Effector memory CD4-positive, alpha-beta T cell (primary cell): ENCODE measurements around the gene AP2S1.
"Not testable (repeated sequence)": the region's sequence is repeated elsewhere in the genome, so short reads cannot be mapped to it uniquely, and the experiment has no call there.

ENCODE experiments used
- DNase-seq, 3 donors: peaks; one replicate each; pipeline ENCODE4 v3.0.0-alpha.2; 2020
- H3K27ac ChIP-seq: 2 replicates; pipeline ENCODE4 v1.7.0; 2013; ENCODE audit warnings: mild to moderate bottlenecking, low read length, moderate library complexity; ENCODE audit not compliant: insufficient read depth, poor library complexity, severe bottlenecking
- H3K27me3 ChIP-seq: replicated peaks from 2 replicates; pipeline ENCODE4 v1.7.0; 2013; ENCODE audit warnings: mild to moderate bottlenecking, low read length; ENCODE audit not compliant: insufficient read depth, control insufficient read depth, poor library complexity, severe bottlenecking
- H3K36me3 ChIP-seq: 2 replicates; pipeline ENCODE4 v1.7.0; 2013; ENCODE audit warnings: mild to moderate bottlenecking, low read length, moderate library complexity; ENCODE audit not compliant: control insufficient read depth, insufficient read depth
- H3K4me1 ChIP-seq: 2 replicates; pipeline ENCODE4 v1.7.0; 2013; ENCODE audit warnings: low read length, mild to moderate bottlenecking; ENCODE audit not compliant: control insufficient read depth, insufficient read depth, poor library complexity, severe bottlenecking
- H3K4me3 ChIP-seq: 2 replicates; pipeline ENCODE4 v1.7.0; 2013; ENCODE audit warnings: low read length, low read depth, mild to moderate bottlenecking; ENCODE audit not compliant: insufficient read depth, poor library complexity, severe bottlenecking
- H3K9me3 ChIP-seq: 2 replicates; pipeline ENCODE4 v1.7.0; 2013; ENCODE audit warnings: mild to moderate bottlenecking, low read length, moderate library complexity; ENCODE audit not compliant: control insufficient read depth

Gene AP2S1

DNA sequence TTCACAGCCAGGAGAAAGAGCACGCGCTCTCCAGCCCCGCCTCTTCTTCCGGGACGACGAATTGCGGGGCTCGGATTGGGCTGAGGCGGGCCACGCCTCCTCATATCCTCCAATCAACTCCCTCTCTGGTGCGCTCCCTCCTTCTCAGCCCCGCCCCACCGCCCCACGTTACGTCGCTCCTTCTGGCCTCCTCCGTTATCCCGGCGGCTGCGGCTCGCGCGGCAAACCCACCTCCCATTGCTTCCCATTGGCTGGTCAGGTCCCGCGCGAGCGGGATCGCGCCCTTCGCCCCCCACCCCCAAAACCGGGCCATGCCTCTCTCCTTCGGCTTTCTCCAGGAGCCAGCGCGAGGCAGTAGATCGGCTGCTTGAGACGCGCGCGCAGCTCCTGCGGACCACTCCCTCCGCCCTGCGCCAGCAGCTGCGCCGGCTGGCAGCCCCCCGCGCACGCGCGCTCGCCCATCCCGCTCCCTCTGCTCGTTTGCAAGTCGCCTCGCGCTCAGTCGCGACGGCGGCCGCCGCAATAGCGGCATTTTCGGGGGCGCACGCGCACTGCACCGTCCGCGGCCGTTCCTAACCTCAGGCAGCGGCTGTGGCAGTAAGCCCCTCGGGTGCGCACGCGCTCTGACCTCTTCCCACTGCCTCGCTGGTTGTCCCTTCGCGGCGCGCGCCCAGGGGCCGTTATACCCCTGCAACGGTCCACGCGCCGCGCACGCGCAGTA lies 9.6 kb upstream of the AP2S1 start:
- no peaks in the 10 kb centered on the region for H3K9me3 ChIP-seq
- H3K27ac ChIP-seq: peak overlapping the region; percentile 83
- H3K36me3 ChIP-seq: no peaks in the 10 kb centered on the region
- no peaks in the 10 kb centered on the region for H3K27me3 ChIP-seq
- peaks cover 41% of the 10 kb centered on the region for H3K4me1 ChIP-seq
- DNase-seq: peak; percentile 90 to 93 (median 92)
- H3K4me3 ChIP-seq: peak overlapping the region; percentile 95

DNA sequence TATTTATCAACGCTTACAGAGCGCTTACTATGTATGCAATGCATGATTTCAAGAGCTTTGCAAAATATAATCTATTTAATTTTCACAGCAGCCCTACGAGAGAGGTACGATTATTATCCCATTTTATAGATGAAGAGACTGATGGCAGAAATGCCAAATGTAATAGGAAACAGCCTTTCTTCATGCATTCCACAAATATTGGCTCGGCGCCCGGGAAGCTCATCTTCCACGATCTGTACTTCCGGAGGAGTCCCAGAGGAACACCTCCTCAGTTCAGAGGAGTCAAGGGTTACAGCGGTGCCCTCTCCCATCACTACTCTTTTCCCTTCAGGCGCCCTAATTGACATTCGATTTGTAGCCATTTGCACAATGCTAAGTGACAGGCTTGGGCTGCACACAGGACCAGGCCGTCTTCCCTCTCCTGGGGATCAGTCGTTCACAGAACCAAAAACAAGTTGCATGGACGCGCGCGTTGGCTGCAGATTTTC lies 9.0 kb upstream of the AP2S1 start:
- Histone ChIP-seq H3K4me3 (peak overlapping the region; percentile 95), H3K27ac (no peak overlapping the region), H3K27me3 (no peaks in the 10 kb centered on the region), H3K4me1 (peaks cover 41% of the 10 kb centered on the region), H3K9me3 (no peaks in the 10 kb centered on the region), H3K36me3 (no peaks in the 10 kb centered on the region)
- DNase-seq: no peak

DNA sequence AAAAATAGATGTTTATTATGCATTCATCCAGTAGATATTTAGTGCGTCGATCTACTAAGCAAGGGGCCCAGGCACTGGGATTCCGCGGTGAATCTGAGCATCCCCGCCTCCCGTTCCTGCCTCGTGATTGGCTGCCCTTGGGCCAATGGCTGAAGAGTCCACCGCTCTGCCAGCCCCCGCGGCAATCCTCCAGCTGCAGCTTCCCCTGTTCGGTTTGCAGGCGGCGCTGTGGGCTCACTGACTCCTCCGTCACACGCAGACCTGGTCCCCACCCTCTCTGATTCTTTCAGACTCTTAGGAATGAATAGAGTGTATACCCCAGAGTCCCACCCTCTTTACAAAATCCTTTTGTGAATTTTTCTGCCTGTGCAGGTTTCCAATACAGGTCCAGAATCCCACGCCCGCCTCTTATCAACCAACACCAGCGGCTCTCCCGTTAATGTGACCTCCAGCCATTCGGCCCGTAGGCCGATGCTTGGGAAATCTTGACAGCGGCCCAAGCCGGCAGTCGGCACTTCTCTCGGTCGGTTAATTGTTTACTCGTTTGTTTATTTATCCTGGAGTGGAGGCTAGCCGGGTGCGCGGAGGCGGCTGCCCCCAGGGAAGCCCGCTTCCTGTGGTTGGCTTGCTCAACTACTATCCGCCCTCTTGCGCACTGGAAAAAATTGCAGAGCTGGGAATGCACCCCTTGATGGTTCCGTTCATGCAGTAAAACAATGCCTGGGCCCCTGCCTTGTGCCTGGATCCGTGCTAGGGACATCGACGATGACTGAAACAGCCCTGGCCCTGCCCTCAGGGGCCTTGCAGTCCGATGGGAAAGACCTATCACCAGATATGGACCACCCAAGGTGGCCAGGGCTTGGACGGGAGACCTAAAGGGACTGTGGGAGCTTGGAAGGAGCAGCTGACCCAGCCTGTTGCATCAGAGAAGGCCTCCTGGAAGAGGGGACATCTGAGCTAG lies 5.7 kb upstream of the AP2S1 start:
- peak overlapping the region; percentile 31 for H3K4me3 ChIP-seq
- DNase-seq: peak; percentile 82 to 87 (median 86)
- no peak overlapping the region for H3K27ac ChIP-seq
- H3K36me3 ChIP-seq: no peaks in the 10 kb centered on the region
- H3K9me3 ChIP-seq: no peaks in the 10 kb centered on the region
- no peaks in the 10 kb centered on the region for H3K27me3 ChIP-seq
- peaks cover 16% of the 10 kb centered on the region for H3K4me1 ChIP-seq

DNA sequence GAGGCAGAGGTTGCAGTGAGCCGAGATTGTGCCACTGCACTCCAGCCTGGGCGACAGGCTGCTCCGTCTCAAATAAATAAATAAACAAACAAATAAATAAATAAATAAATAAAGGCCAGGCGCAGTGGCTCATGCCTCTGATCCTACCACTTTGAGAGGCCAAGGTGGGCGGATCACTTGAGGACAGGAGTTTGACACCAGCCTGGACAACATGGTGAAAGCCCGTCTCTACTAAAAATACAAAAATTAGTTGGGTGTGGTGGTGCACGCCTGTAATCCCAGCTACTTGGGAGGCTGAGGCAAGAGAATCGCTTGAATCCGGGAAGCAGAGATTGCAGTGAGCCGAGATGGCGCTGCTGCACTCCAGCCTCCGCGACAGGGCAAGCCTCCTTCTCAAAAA lies 4.1 kb upstream of the AP2S1 start:
- not testable (repeated sequence) for H3K9me3 ChIP-seq, H3K27me3 ChIP-seq, H3K36me3 ChIP-seq, DNase-seq, H3K27ac ChIP-seq, H3K4me3 ChIP-seq
- H3K4me1 ChIP-seq: peaks cover 19% of the 10 kb centered on the region

DNA sequence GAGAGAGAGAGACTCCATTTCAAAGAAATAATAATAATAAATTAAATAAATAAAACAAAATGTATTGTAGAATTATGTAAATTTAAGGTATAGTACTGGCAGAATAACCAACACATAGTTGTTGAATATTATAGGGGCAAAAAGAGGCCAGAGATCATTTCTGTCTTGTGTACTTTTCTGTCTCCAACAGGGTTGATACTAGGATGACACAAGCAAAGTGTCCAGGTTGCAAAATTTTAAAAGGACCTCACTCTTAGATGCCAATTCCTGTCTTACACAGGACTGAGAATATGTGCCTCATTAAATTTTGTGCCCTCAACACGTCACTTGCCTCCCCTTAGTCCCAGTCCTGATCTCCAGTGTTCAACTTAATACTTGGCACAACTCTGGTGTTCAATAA lies 2.2 kb upstream of the AP2S1 start:
- H3K27me3 ChIP-seq: no peaks in the 10 kb centered on the region
- no peaks in the 10 kb centered on the region for H3K36me3 ChIP-seq
- peaks cover 23% of the 10 kb centered on the region for H3K4me1 ChIP-seq
- H3K9me3 ChIP-seq: no peaks in the 10 kb centered on the region
- no peak overlapping the region for H3K4me3 ChIP-seq
- no peak for DNase-seq
- no peak overlapping the region for H3K27ac ChIP-seq

DNA sequence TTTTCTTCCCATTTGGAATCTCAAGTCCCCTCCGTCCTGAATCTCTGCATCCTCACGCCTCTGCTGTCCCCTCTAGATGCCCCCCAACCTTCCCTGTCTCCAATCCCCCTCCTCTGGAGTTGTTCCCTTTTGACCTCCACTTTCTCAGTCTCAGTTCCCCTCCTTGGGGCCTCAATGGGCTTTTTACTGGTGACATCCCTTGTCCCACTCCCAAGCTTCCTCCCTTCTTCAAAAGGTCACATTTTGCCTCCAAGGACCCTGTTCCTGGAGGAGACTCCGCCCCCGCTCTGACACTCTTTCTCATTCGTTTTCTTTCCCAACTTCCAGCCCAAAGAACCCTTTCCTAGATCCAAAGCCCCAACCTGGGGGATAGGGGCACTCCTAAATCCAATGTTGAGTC lies 1.0 kb downstream of the AP2S1 start:
- Histone ChIP-seq H3K27me3 (no peaks in the 10 kb centered on the region), H3K27ac (peak overlapping the region; percentile 76), H3K4me3 (peak overlapping the region; percentile 88), H3K9me3 (no peaks in the 10 kb centered on the region), H3K36me3 (no peaks in the 10 kb centered on the region), H3K4me1 (peaks cover 14% of the 10 kb centered on the region)
- DNase-seq: no peak

DNA sequence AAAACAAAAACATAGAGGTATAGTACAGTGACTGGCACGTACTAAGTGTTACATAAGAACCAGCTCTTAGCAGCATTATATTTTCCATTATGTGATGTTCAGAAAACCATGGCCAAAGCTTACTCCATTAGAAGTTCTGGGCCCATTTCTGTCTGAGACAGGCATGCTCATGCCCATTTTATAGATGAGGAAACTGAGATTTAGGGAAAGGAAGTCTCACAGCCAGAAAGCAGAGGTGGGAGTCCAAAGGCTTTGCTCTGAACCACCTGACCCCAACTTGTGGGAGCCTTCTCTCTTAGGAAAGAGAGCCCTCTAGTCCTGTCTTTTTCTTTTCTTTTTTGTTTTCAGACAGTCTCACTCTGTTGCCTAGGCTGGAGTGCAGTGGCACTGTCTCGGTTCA lies 2.3 kb downstream of the AP2S1 start:
- Histone ChIP-seq H3K27ac (no peak overlapping the region), H3K4me3 (no peak overlapping the region), H3K4me1 (peaks cover 14% of the 10 kb centered on the region), H3K27me3 (no peaks in the 10 kb centered on the region), H3K36me3 (peaks cover 9% of the 10 kb centered on the region), H3K9me3 (no peaks in the 10 kb centered on the region)
- DNase-seq: no peak

DNA sequence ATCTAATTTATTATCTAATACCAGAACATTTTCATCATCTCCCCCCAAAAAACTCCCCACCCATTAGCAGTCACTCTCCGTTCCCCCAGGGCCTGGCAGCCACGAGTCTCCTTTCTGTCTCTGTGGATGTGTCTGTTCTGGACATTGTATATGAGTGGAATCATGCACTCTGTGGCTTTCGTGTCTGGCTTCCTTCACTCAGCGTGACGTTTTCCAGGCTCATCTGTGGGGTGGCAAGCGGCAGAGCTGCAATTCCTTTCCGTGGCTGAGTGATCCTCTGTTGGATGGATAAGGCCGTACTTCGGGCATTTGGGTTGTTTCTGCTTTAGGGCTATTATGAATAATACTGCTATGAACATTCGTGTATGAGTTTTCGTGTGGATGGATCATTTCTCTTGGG lies 3.1 kb downstream of the AP2S1 start:
- no peaks in the 10 kb centered on the region for H3K27me3 ChIP-seq
- no peaks in the 10 kb centered on the region for H3K9me3 ChIP-seq
- no peak overlapping the region for H3K4me3 ChIP-seq
- peaks cover 16% of the 10 kb centered on the region for H3K36me3 ChIP-seq
- H3K27ac ChIP-seq: no peak overlapping the region
- DNase-seq: no peak
- peaks cover 14% of the 10 kb centered on the region for H3K4me1 ChIP-seq

DNA sequence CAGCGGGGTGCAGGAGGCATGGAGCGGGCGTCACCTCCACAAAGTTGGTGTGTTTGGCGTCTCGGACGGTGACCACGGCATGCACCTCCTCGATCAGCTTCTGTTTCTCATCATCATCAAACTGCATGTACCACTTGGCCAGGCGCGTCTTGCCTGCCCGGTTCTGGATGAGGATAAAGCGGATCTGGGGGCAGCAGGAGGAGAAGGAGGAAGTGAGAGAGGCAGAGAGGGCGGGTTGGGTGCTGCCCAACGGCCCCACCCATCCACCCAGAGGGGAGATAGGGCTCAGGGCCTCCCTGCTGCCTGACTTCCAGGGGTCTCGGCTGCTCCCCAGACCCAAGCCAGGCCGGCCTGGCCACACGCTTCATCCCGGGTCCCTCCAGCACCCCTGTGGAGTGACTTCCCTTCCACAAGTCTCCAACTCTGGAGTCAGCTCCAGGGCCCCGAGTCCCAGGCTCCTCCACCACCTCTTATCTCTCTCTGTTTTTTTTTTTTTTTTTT lies 4.6 kb downstream of the AP2S1 start:
- Histone ChIP-seq H3K4me3 (no peak overlapping the region), H3K4me1 (peaks cover 14% of the 10 kb centered on the region), H3K9me3 (no peaks in the 10 kb centered on the region), H3K27me3 (no peaks in the 10 kb centered on the region), H3K36me3 (peaks cover 16% of the 10 kb centered on the region), H3K27ac (no peak overlapping the region)
- no peak for DNase-seq

DNA sequence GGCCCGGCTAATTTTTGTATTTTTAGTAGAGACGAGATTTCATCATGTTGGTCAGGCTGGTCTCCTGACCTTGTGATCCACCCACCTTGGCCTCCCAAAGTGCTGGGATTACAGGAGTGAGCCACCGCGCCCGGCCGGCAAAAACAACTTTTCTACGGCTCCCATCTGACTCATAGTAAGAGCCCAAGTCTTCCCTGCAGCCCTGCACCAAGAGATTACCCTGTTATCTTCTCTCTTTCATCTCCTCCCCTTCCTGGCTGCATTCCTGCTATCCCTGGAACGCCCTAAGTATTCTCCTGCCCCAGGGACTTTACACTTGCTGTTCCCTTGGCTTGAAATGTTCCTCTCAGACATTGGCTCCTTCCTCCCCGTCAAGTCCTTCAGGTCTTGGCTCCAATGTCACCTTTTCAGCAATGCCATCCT lies 6.6 kb downstream of the AP2S1 start:
- Histone ChIP-seq H3K9me3 (no peaks in the 10 kb centered on the region), H3K27ac (no peak overlapping the region), H3K36me3 (peaks cover 25% of the 10 kb centered on the region)

More for the DNA sequence above, 6.6 kb downstream of the AP2S1 start:
- no peak for DNase-seq
- Histone ChIP-seq H3K4me3 (no peak overlapping the region), H3K4me1 (peaks cover under 1% of the 10 kb centered on the region), H3K27me3 (no peaks in the 10 kb centered on the region)
